SK-N-MC (cell line): ENCODE results near the gene C17orf107.
A peak's percentile ranks its signal among the peaks of the same experiment; 100 is the strongest.

Experiments used
- DNase-seq: peaks from one replicate; pipeline ENCODE4 v3.0.0-alpha.2; 2011; ENCODE audit warnings: low read depth, low spot score
- H3K27ac ChIP-seq: fragments of 200-600 bp; sonication (generic); 2 replicates; pipeline ENCODE4 v1.5.1; 2016; ENCODE audit warnings: mixed run types
- H3K36me3 ChIP-seq: fragments of 200-600 bp; sonication (generic); 2 replicates; pipeline ENCODE4 v1.6.1; 2017; ENCODE audit warnings: antibody characterized with exemption, low read length, mixed read lengths; ENCODE audit not compliant: insufficient read depth
- H3K4me3 ChIP-seq: fragments of 200-600 bp; sonication (generic); 2 replicates; pipeline ENCODE4 v1.5.1; 2016
- H3K9ac ChIP-seq: fragments of 200-600 bp; sonication (generic); 2 replicates; pipeline ENCODE4 v1.8.0; 2017; ENCODE audit warnings: mixed run types, mixed read lengths; ENCODE audit not compliant: insufficient read length
- H3K9me3 ChIP-seq: fragments of 200-600 bp; sonication (generic); 2 replicates; pipeline ENCODE4 v1.6.1; 2017; ENCODE audit warnings: low read depth, mild to moderate bottlenecking, antibody characterized with exemption, low read length, moderate library complexity, mixed read lengths
- EZH2 ChIP-seq: fragments of 200-600 bp; sonication (generic); IDR thresholded peaks from one replicate; pipeline ENCODE4 v1.6.1; 2017; ENCODE audit warnings: antibody characterized with exemption
- FOXP2 ChIP-seq: optimal IDR thresholded peaks from 2 replicates; pipeline ENCODE3; 2011; ENCODE audit warnings: mild to moderate bottlenecking, moderate library complexity; ENCODE audit not compliant: insufficient read depth; ENCODE audit errors: extremely low read length, control extremely low read depth
- POLR2AphosphoS5 ChIP-seq: IDR thresholded peaks from 2 replicates; pipeline ENCODE4 v1.6.1; 2012; ENCODE audit warnings: mild to moderate bottlenecking, low read depth, low read length, borderline replicate concordance

Gene C17orf107

DNA sequence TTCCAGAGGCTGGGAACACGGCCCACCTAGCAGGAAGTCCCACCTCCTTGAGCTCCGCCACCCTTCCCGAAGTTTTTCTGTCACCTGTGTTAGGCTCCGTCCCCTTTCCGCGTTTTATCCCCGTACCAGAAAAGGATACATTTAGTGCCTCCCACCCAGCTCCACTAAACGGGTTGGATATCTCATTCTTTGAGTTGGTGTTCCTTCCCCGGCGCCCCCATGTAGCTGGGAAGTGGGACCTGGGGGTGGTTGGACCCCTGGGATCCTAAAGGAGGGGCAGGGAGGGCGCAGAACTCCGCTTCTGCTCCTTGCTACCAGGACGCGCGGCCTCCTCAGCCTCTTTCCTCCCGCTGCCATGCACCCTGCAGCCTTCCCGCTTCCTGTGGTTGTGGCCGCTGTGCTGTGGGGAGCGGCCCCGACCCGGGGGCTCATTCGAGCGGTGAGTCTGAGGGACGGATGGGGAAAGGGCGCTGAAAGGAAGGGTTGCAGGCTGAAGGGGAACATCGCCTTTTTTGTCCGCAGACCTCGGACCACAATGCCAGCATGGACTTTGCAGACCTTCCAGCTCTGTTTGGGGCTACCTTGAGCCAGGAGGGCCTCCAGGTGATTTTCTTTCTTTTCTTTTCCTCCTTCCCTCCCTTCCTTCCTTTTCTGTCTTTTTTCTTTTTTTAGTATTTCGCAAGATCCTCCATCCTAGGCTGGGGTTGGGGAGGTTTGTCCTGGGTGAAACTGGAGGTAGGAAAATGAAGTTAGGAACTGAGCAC is 41.4 kb downstream of the C17orf107 start:
- Histone ChIP-seq H3K9me3 (no peaks in the 10 kb centered on the region), H3K27ac (peak overlapping the region; percentile 97), H3K4me3 (peak overlapping the region; percentile 87), H3K9ac (peak overlapping the region; percentile 95), H3K36me3 (peaks cover 56% of the 10 kb centered on the region)
- no peak for TF ChIP-seq FOXP2
- TF ChIP-seq EZH2: no peak
- peak; percentile 29; the same call in 1 of the 2 replicates for TF ChIP-seq POLR2AphosphoS5
- no peak for DNase-seq

GRCh38 chr17:4941319-4941610 is 41.9 kb downstream of the C17orf107 start:
- TF ChIP-seq POLR2AphosphoS5 (no peak), FOXP2 (no peak)
- H3K27ac ChIP-seq: no peak overlapping the region
- H3K36me3 ChIP-seq: peaks cover 61% of the 10 kb centered on the region
- peak overlapping the region; percentile 87 for H3K4me3 ChIP-seq
- DNase-seq: no peak
- H3K9me3 ChIP-seq: no peaks in the 10 kb centered on the region
- peak overlapping the region; percentile 95 for H3K9ac ChIP-seq

- Histone ChIP-seq H3K9me3 (no peaks in the 10 kb centered on the region), H3K9ac (no peak overlapping the region), H3K27ac (no peak overlapping the region), H3K36me3 (peaks cover 56% of the 10 kb centered on the region), H3K4me3 (no peak overlapping the region)
- no peak for DNase-seq
- no peak for TF ChIP-seq POLR2AphosphoS5
- no peak for TF ChIP-seq EZH2
Observed at GRCh38 chr17:4942760-4943508, 43.6 kb downstream of the C17orf107 start.

GRCh38 chr17:4944163-4944553 is 44.8 kb downstream of the C17orf107 start:
- H3K9ac ChIP-seq: no peak overlapping the region
- TF ChIP-seq FOXP2: no peak
- TF ChIP-seq EZH2: no peak
- TF ChIP-seq POLR2AphosphoS5: no peak; the same call in 1 of the 2 replicates
- no peaks in the 10 kb centered on the region for H3K9me3 ChIP-seq
- no peak overlapping the region for H3K4me3 ChIP-seq
- no peak for DNase-seq
- H3K36me3 ChIP-seq: peaks cover 50% of the 10 kb centered on the region
- H3K27ac ChIP-seq: peak overlapping the region; percentile 56; the same call in 1 of the 2 replicates

DNA sequence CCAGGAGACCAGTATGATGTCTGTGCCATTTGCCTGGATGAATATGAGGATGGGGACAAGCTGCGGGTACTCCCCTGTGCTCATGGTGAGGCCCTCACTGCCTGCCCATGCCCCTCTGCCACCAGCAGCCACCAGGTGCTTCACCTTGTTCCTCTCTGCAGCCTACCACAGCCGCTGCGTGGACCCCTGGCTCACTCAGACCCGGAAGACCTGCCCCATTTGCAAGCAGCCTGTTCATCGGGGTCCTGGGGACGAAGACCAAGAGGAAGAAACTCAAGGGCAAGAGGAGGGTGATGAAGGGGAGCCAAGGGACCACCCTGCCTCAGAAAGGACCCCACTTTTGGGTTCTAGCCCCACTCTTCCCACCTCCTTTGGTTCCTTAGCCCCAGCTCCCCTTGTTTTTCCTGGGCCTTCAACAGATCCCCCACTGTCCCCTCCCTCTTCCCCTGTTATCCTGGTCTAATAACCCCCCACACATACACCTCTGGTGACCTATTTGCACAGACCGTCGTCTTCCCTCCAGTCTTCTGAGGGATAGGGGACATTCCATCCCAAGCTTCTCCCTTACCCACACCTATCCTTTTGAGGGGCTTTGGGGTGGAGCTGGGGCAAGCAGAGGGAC is 45.3 kb downstream of the C17orf107 start:
- H3K36me3 ChIP-seq: peaks cover 50% of the 10 kb centered on the region
- TF ChIP-seq POLR2AphosphoS5: no peak; the same call in 1 of the 2 replicates
- no peak for TF ChIP-seq FOXP2
- TF ChIP-seq EZH2: no peak
- no peaks in the 10 kb centered on the region for H3K9me3 ChIP-seq
- DNase-seq: no peak
- H3K27ac ChIP-seq: peak overlapping the region; percentile 56
- H3K9ac ChIP-seq: no peak overlapping the region
- H3K4me3 ChIP-seq: no peak overlapping the region

- TF ChIP-seq FOXP2 (no peak), POLR2AphosphoS5 (no peak), EZH2 (no peak)
- H3K4me3 ChIP-seq: no peak overlapping the region
- H3K9ac ChIP-seq: no peak overlapping the region
- no peak for DNase-seq
- peaks cover 50% of the 10 kb centered on the region for H3K36me3 ChIP-seq
- peak overlapping the region; percentile 56 for H3K27ac ChIP-seq
- H3K9me3 ChIP-seq: no peaks in the 10 kb centered on the region
Observed at GRCh38 chr17:4945176-4945943, 46.0 kb downstream of the C17orf107 start.

DNA sequence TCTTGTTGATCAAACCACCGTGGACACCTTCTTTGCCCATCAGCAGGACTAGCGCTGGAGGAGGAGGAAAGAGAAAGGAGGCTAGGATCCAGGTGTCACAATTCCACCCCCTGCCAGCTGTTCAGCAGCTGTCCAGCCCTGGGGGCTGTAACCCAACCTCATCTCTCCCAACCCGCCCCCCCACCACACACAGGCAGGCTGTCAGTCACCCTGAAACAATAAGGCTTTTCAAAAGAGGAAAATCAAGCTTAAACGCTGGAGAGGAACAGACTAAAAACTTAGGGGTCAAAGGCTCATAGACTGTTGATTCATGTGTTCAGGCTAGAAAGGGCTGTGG is 46.6 kb downstream of the C17orf107 start:
- H3K4me3 ChIP-seq: peak overlapping the region; percentile 83; the same call in 1 of the 2 replicates
- TF ChIP-seq FOXP2 (no peak), POLR2AphosphoS5 (no peak), EZH2 (no peak)
- peaks cover 50% of the 10 kb centered on the region for H3K36me3 ChIP-seq
- no peak for DNase-seq
- 0 out of 2 replicates have a peak overlapping the region, but pooled peaks have one; percentile 55 for H3K27ac ChIP-seq
- no peaks in the 10 kb centered on the region for H3K9me3 ChIP-seq
- H3K9ac ChIP-seq: no peak overlapping the region

- peak; percentile 21; the same call in 1 of the 2 replicates for TF ChIP-seq POLR2AphosphoS5
- TF ChIP-seq FOXP2: no peak
- Histone ChIP-seq H3K9ac (peak overlapping the region; percentile 90), H3K36me3 (peaks cover 50% of the 10 kb centered on the region), H3K27ac (0 out of 2 replicates have a peak overlapping the region, but pooled peaks have one; percentile 55), H3K4me3 (peak overlapping the region; percentile 83), H3K9me3 (no peaks in the 10 kb centered on the region)
- DNase-seq: no peak
Observed at GRCh38 chr17:4946312-4946976, 47.1 kb downstream of the C17orf107 start.
